ENCODE measurements around the gene MRPL2.
A peak's percentile ranks its signal among the peaks of the same experiment; 100 is the strongest.

Gene MRPL2

DNA sequence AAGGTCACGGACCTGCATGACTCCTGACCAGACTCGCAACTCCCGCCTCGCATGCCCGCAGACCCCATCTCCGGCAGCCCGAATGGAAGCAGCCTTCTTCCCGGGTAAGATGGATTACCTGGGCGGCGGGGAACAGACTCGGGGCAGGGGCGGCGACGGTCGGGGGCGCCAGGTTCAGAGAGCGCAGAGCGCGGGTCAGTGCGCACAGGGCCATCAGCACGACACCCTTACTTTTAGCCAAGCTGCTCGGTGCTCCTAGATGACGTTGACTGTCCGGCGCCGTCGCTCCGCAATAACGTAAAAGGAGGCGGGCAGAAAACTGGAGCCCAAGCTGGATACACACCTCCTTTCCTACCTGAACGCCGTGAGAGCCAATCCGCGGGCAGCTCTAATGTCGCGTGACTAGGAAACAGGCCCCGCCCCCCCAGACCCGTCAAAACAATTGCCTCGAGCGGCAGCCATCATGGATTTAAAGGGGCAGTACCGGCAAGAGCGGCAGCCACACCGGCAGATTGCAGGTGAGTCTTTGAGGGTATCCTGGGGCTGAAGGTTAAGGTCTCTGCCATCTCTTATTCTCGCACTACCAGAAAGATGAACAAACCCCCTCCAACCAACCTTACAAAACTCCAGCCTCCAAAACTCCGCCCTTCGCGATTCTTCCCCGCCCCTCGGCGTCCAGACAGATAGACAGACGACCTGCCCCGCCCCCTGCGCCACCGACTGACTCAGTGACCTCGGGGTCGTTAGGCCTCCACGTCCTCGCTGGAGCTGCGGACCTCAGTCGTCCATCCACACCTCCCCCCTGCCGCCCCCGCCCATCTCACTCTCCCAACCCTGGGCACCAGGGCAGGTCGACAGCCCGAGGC lies at the start of gene MRPL2, which contains the start of gene KLC4:
MRPL2 (minus strand) TSS at position 267 of the 866 bp plus-strand sequence; CDS start at position 214, 53 bp downstream.
KLC4 (plus strand) TSS at position 464 of the 866 bp plus-strand sequence. CDS start 1,705 bp downstream, outside the sequence.
- DNase-seq (ENCODE audit: low read depth) = peak; percentile 94

- no peak for DNase-seq (ENCODE audit: low read depth)
Observed at GRCh38 chr6:43107344-43108062, 48.3 kb upstream of the MRPL2 start.

GRCh38 chr6:43105538-43106222 lies 46.4 kb upstream of the MRPL2 start:
- DNase-seq (ENCODE audit: low read depth) = no peak

GRCh38 chr6:43103253-43103876 lies 44.1 kb upstream of the MRPL2 start:
- DNase-seq (ENCODE audit: low read depth) = no peak

GRCh38 chr6:43101497-43101896 lies 42.3 kb upstream of the MRPL2 start:
- no peak for DNase-seq (ENCODE audit: low read depth)

GRCh38 chr6:43097502-43097901 lies 38.3 kb upstream of the MRPL2 start:
- no peak for DNase-seq (ENCODE audit: low read depth)

- no peak for DNase-seq (ENCODE audit: low read depth)
Observed at GRCh38 chr6:43097098-43097489, 37.9 kb upstream of the MRPL2 start.

DNA sequence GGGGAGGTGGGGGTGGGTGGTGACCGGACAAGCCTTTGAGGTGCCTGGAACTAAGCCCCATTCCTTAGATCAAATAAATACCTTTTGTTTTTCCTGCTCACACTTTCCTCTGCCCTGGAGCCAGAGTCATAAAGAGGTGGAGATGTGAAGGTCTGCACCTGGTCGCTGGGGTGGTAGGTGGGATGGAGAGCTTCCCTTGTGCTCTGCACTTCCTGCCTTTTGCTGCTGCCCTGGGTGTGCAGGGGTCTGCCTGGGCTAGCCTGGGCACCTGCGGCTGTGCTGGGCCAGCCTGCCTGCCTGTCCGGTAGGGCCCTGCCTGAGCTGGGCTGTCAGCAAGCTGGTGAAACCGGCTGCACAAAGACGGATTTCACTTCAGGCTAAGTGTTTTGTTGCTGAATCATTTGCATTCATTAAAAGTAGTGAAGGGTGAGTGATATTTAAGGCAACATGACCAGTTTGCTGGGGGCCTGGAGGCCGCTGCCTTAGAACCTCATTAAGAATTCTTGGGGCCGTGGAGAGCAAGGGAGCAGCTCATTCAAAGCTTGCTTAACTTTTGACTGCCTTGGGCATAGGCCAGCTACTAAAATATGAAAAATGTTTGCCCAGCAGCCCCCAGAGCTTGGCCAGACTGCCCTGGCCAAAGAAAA lies 37.3 kb upstream of the MRPL2 start:
- peak; percentile 19 for DNase-seq (ENCODE audit: low read depth)

- no peak for DNase-seq (ENCODE audit: low read depth)
Observed at GRCh38 chr6:43095939-43096338, 36.7 kb upstream of the MRPL2 start.

- no peak for DNase-seq (ENCODE audit: low read depth)
Observed at GRCh38 chr6:43093436-43094289, 34.4 kb upstream of the MRPL2 start.

DNA sequence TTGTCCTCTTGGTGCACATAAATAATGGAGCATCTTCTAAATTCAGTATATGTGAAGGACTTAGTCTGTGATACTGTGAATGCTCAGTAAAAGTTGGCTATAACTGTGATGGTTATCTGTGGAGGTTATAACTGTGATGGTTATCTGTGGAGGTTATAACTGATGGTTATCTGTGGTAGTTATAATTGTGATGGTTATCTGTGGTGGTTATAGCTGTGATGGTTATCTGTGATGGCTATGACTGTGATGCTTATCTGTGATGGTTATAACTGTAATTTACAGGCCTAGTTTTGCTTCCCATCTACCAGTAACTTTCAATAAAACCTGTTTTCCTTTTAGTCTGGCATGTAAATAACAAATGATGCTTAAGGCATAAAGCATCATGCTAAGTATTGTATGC lies 33.4 kb upstream of the MRPL2 start:
- DNase-seq (ENCODE audit: low read depth) = no peak

- no peak for DNase-seq (ENCODE audit: low read depth)
Observed at GRCh38 chr6:43091436-43091991, 32.3 kb upstream of the MRPL2 start.

DNA sequence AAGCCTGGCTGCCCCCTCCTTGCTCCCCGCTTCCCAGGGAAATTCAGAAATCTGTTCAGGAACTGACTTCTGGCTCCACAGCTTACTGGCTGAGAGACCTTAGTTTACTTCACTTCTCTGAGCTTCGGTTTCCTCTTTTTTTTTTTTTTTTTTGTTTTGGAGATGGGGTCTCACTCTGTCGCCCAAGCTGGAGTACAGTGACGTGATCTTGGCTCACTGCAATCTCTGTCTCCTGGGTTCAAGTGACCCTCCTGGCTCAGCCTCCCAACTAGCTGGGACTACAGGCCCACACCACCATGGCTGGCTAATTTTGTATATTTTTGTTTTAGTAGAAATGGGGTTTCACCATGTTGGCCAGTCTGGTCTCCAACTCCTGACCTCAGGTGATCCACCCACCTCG lies 31.8 kb upstream of the MRPL2 start:
- DNase-seq (ENCODE audit: low read depth) = no peak

- DNase-seq (ENCODE audit: low read depth) = no peak
Observed at GRCh38 chr6:43090559-43090956, 31.3 kb upstream of the MRPL2 start.

GRCh38 chr6:43089874-43090558 lies 30.8 kb upstream of the MRPL2 start:
- no peak for DNase-seq (ENCODE audit: low read depth)

DNA sequence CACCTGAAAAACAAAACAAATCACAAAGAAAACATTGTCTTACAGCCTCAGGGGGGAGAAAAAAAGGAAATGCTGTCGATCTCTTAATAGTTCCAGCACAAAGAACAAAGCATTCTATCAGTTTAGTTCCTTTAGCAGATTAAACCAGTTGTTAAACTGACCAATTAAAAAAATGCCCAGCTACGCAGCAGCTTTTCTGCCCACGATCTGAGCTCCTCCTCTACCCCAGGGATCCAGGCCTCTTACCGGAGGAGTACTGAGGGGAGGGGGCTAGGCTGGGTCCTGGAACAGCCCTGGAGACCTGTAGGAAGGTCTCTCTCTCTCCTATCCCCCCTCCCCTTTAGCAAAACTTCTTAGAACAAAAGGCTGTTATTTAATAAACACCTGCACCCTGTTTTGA lies 30.2 kb upstream of the MRPL2 start:
- DNase-seq (ENCODE audit: low read depth) = no peak

DNA sequence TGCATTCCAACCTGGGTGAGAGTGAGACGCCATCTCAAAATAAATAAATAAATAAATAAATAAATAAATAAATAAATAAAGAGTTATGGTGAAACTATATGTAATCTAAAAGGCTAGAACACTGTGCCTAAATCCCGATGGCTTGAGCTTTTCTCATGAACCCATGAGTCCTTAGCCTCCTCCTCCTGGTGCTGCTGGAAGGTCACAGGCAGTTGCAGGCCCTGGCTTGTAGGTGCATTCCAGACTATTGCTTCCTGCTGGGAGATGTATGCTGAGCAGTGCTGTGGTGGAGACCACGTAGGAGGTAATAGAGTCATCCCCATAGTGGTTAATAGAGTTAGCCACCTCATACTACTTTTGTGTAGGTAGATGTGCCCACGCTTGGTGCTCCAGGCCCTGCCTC lies 29.4 kb upstream of the MRPL2 start:
- no peak for DNase-seq (ENCODE audit: low read depth)

DNA sequence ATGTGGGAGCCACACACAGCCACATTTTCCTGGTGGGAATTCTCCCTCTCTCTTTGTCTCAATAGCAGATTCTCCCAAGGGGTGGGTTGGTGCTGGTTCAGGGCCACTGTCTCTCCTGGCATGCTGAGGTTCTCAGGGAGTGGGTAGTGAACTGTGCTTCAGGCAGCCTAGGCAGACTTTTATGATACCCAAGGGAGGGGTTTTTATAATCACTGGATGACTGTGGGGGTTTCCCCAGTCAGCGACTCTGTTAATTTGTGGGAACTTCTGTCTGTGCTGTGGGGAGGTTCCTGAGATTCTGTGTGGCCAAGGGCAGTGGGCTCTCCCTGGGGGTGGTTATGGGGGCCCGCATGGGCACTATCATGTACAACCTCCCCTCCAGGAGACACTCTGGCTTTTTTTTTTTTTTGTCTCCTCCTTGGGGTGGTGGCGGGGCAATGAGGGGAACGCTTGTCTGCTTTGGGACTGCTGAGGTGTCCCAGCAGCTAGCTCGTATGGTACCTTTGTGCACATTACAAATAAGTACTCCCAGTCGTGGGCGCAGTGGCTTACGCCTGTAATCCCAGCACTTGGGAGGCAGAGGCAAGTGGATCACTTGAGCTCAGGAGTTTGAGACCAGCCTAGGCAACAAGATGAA lies 26.9 kb upstream of the MRPL2 start:
- no peak for DNase-seq (ENCODE audit: low read depth)

Data from HS-5 (cell line).